ENCODE results near the gene ATP8A2. TPM values are rescaled to one million over a fixed set of nuclear protein-coding genes. Genes with fewer than 3 reads are reported as not detected.
"Not testable (repeated sequence)": the region's sequence is repeated elsewhere in the genome, so short reads cannot be mapped to it uniquely, and the experiment has no call there.

ATP8A2 gene
- total RNA-seq, 4 donors from 2014 or later, result 0.29 to 0.65 (median 0.46) TPM

- Histone ChIP-seq H3K4me1 (no peaks in the 10 kb centered on the region), H3K27me3 (no peaks in the 10 kb centered on the region), H3K9me3 (peaks cover 0 to 17% (median 15%) of the 10 kb centered on the region in 4 donors), H3K4me3 (no peak overlapping the region), H3K36me3 (no peaks in the 10 kb centered on the region), H3K27ac (replicated peaks in 1 of 4) (no peak overlapping the region)
- TF ChIP-seq POLR2AphosphoS5 (IDR thresholded peaks at IDR 0.05), result no peak
- no peak for TF ChIP-seq POLR2A (IDR thresholded peaks at IDR 0.05; ENCODE audit: low read depth)
- no peak for TF ChIP-seq EP300 (IDR thresholded peaks at IDR 0.05)
- TF ChIP-seq CTCF (IDR thresholded peaks at IDR 0.05), result no peak
- intact Hi-C loops (cut with DNase I), result no loop called here
- no peak for DNase-seq (ENCODE audit: extremely low spot score)
Observed at GRCh38 chr13:25525884-25526283, 154.1 kb downstream of the ATP8A2 start.

- Histone ChIP-seq H3K4me1 (no peaks in the 10 kb centered on the region), H3K4me3 (no peak overlapping the region), H3K9me3 (peaks cover 0 to 17% (median 6%) of the 10 kb centered on the region in 4 donors), H3K27ac (replicated peaks in 1 of 4) (no peak overlapping the region), H3K36me3 (no peaks in the 10 kb centered on the region), H3K27me3 (no peaks in the 10 kb centered on the region)
- no peak for DNase-seq (ENCODE audit: extremely low spot score)
- WGBS, result 86% methylated on average over 2 of the region's 2 CpGs
- intact Hi-C loops (cut with DNase I), result no loop called here
- no peak for TF ChIP-seq POLR2AphosphoS5 (IDR thresholded peaks at IDR 0.05)
- no peak for TF ChIP-seq CTCF (IDR thresholded peaks at IDR 0.05)
- no peak for TF ChIP-seq POLR2A (IDR thresholded peaks at IDR 0.05; ENCODE audit: low read depth)
- TF ChIP-seq EP300 (IDR thresholded peaks at IDR 0.05), result no peak
Observed at GRCh38 chr13:25528266-25528665, 156.5 kb downstream of the ATP8A2 start.

- WGBS, result 81% methylated on average over 3 of the region's 3 CpGs
- no peak for TF ChIP-seq EP300 (IDR thresholded peaks at IDR 0.05)
- TF ChIP-seq POLR2AphosphoS5 (IDR thresholded peaks at IDR 0.05), result no peak
- TF ChIP-seq CTCF (IDR thresholded peaks at IDR 0.05), result no peak
- TF ChIP-seq POLR2A (IDR thresholded peaks at IDR 0.05; ENCODE audit: low read depth), result no peak
- Histone ChIP-seq H3K27me3 (no peaks in the 10 kb centered on the region), H3K27ac (replicated peaks in 1 of 4) (no peak overlapping the region), H3K4me3 (no peak overlapping the region), H3K4me1 (no peaks in the 10 kb centered on the region), H3K9me3 (peaks cover 0 to 17% (median 6%) of the 10 kb centered on the region in 4 donors), H3K36me3 (no peaks in the 10 kb centered on the region)
- no peak for DNase-seq (ENCODE audit: extremely low spot score)
- intact Hi-C loops (cut with DNase I), result no loop called here
Observed at GRCh38 chr13:25529425-25529824, 157.7 kb downstream of the ATP8A2 start.

GRCh38 chr13:25538276-25538675, 166.5 kb downstream of the ATP8A2 start:
- Histone ChIP-seq H3K4me3 (no peak overlapping the region), H3K9me3 (no peaks in the 10 kb centered on the region), H3K36me3 (no peaks in the 10 kb centered on the region), H3K4me1 (no peaks in the 10 kb centered on the region), H3K27me3 (peaks cover 0 to 6% (median 0%) of the 10 kb centered on the region in 4 donors), H3K27ac (replicated peaks in 1 of 4) (no peak overlapping the region)
- TF ChIP-seq EP300 (IDR thresholded peaks at IDR 0.05) (no peak), POLR2AphosphoS5 (IDR thresholded peaks at IDR 0.05) (no peak), CTCF (IDR thresholded peaks at IDR 0.05) (no peak), POLR2A (IDR thresholded peaks at IDR 0.05; ENCODE audit: low read depth) (no peak)
- WGBS, result 70% methylated on average over 3 of the region's 3 CpGs
- DNase-seq (ENCODE audit: extremely low spot score), result no peak
- intact Hi-C loops (cut with DNase I), result no loop called here

GRCh38 chr13:25541434-25542123, 169.8 kb downstream of the ATP8A2 start:
- intact Hi-C loops (cut with DNase I), result no loop called here
- H3K9me3 ChIP-seq, result no peaks in the 10 kb centered on the region
- H3K36me3 ChIP-seq, result no peaks in the 10 kb centered on the region
- no peak overlapping the region for H3K4me3 ChIP-seq
- no peaks in the 10 kb centered on the region for H3K4me1 ChIP-seq
- 87% methylated on average over 4 of the region's 4 CpGs for WGBS
- no peak overlapping the region for H3K27ac ChIP-seq (replicated peaks in 1 of 4)
- TF ChIP-seq CTCF (IDR thresholded peaks at IDR 0.05), result no peak
- no peak for TF ChIP-seq EP300 (IDR thresholded peaks at IDR 0.05)
- no peak for TF ChIP-seq POLR2AphosphoS5 (IDR thresholded peaks at IDR 0.05)
- no peak for TF ChIP-seq POLR2A (IDR thresholded peaks at IDR 0.05; ENCODE audit: low read depth)
- H3K27me3 ChIP-seq, result peaks cover 0 to 6% (median 0%) of the 10 kb centered on the region in 4 donors
- no peak for DNase-seq (ENCODE audit: extremely low spot score)

GRCh38 chr13:25548991-25549390, 177.2 kb downstream of the ATP8A2 start:
- H3K36me3 ChIP-seq; H3K27ac ChIP-seq (replicated peaks in 1 of 4); H3K4me3 ChIP-seq; H3K9me3 ChIP-seq; DNase-seq (ENCODE audit: extremely low spot score); intact Hi-C loops (cut with DNase I); H3K27me3 ChIP-seq; H3K4me1 ChIP-seq: not testable (repeated sequence)
- WGBS, result 100% methylated on average over 9 of the region's 9 CpGs
